HepG2 (cell line): ENCODE results near the gene GAN. TPM values are rescaled to one million over a fixed set of nuclear protein-coding genes. Genes with fewer than 3 reads are reported as not detected.

Source experiments
- ATAC-seq: fragments of 200-7000 bp; cut with Tn5 transposase; 3 replicates; pipeline ENCODE4 v1.9.1; 2020; ENCODE audit warnings: mild to moderate bottlenecking, moderate library complexity
- BruUV-seq: library from RNA; stranded (reverse); fragments of 400-500 nt; replicated peaks from 2 replicates; lab custom pipeline; 2021; lab: Mats Ljungman, UMichigan
- CTCF ChIA-PET: fragments of 300-600 bp; formaldehyde crosslinking; extraction: SDS; loops from one replicate; lab custom pipeline; 2021; ENCODE audit warnings: low total read pairs, inconsistent platforms, low intra/inter-chr PET ratio; lab: Yijun Ruan, JAX
- POLR2A ChIA-PET: fragments of 350-600 bp; sonication (Branson Sonifier 250); formaldehyde crosslinking; loops from one replicate; lab custom pipeline; 2020; ENCODE audit warnings: antibody characterized with exemption, inconsistent platforms; lab: Yijun Ruan, JAX
- DNase-seq: peaks from one replicate; pipeline ENCODE4 v3.0.0-alpha.2; 2015; ENCODE audit warnings: low spot score
- FAIRE-seq: peaks from 3 replicates; lab custom pipeline; 2011; peaks lifted over from hg19 to GRCh38; lab: Jason Lieb, UNC
- H2AFZ ChIP-seq: one replicate; pipeline ENCODE4 v1.6.1; 2011; ENCODE audit warnings: low read length, inconsistent platforms
- H3K27ac ChIP-seq: fragments of 300-600 bp; 3 replicates; pipeline ENCODE4 v1.8.0; 2011; ENCODE audit warnings: mixed run types, mild to moderate bottlenecking, mixed read lengths, low read length, inconsistent platforms; ENCODE audit not compliant: insufficient read depth; ENCODE audit errors: extremely low read length
- H3K27me3 ChIP-seq, 2 experiments: fragments of 200-600 bp in 1 of 2; 2 replicates in 1 of 2; 3 replicates in 1 of 2; pipeline versions ENCODE4 v1.6.0 to v1.8.0; 2011; ENCODE audit warnings: low read length in 2 of 2, mild to moderate bottlenecking in 2 of 2, moderate library complexity in 2 of 2, inconsistent platforms in 1 of 2; ENCODE audit not compliant: insufficient read depth in 2 of 2, control insufficient read depth in 1 of 2
- H3K36me3 ChIP-seq, 2 experiments: fragments of 200-600 bp in 1 of 2; replicated peaks in 1 of 2; 2 replicates in 1 of 2; 3 replicates in 1 of 2; pipeline versions ENCODE4 v1.5.1 to v1.8.0; 2011; ENCODE audit warnings: low read length in 2 of 2, inconsistent platforms in 1 of 2; ENCODE audit not compliant: insufficient read depth in 2 of 2, control insufficient read depth in 1 of 2
- H3K4me1 ChIP-seq: 2 replicates; pipeline ENCODE4 v1.5.1; 2012; ENCODE audit warnings: low read length, inconsistent platforms; ENCODE audit not compliant: insufficient read depth
- H3K4me2 ChIP-seq: 2 replicates; pipeline ENCODE4 v1.6.0; 2011; ENCODE audit warnings: low read depth, low read length, inconsistent platforms
- H3K4me3 ChIP-seq, 3 experiments: fragments of 200-600 bp in 1 of 3; sonication (generic), shearing (Covaris generic) in 1 of 3; replicated peaks in 1 of 3; 2 replicates each; pipeline ENCODE4 v1.5.1; 2011 to 2016; ENCODE audit warnings: low read length in 3 of 3, inconsistent platforms in 2 of 3, low read depth in 2 of 3, mild to moderate bottlenecking in 2 of 3, control low read depth in 1 of 3, mixed read lengths in 1 of 3; ENCODE audit not compliant: insufficient read depth in 1 of 3
- H3K79me2 ChIP-seq: one replicate; pipeline ENCODE4 v1.6.1; 2011; ENCODE audit warnings: low read length, inconsistent platforms; ENCODE audit not compliant: insufficient read depth
- H3K9ac ChIP-seq: 2 replicates; pipeline ENCODE4 v1.6.0; 2011; ENCODE audit warnings: mild to moderate bottlenecking, low read depth, low read length, inconsistent platforms; ENCODE audit not compliant: insufficient read depth
- H3K9me3 ChIP-seq: 2 replicates; pipeline ENCODE4 v1.5.1; 2012; ENCODE audit warnings: mild to moderate bottlenecking, low read length
- H4K20me1 ChIP-seq: 2 replicates; pipeline ENCODE4 v1.6.0; 2011; ENCODE audit warnings: inconsistent platforms, mild to moderate bottlenecking, low read length, moderate library complexity; ENCODE audit not compliant: insufficient read depth
- CEBPB ChIP-seq: IDR thresholded peaks from 2 replicates; pipeline ENCODE4 v1.6.1; 2011; ENCODE audit warnings: low read depth, low read length, improper control_type of control experiment, borderline replicate concordance
- GTF2F1 ChIP-seq: fragments of 150-350 bp; IDR thresholded peaks from 2 replicates; pipeline ENCODE4 v1.6.1; 2014; ENCODE audit warnings: low read length
- HHEX ChIP-seq: IDR thresholded peaks from 2 replicates; pipeline ENCODE4 v1.6.1; 2016; ENCODE audit warnings: control low read depth
- HIC2 ChIP-seq: sonication (generic); formaldehyde crosslinking; IDR thresholded peaks from 2 replicates; pipeline ENCODE4 v1.9.0; 2022; ENCODE audit warnings: low read depth, missing genetic modification reagents
- IRF1 ChIP-seq: sonication (generic); formaldehyde crosslinking; IDR thresholded peaks from 2 replicates; pipeline ENCODE4 v1.4.0; 2020; ENCODE audit warnings: low read depth, mild to moderate bottlenecking, missing genetic modification reagents
- NONO ChIP-seq, 2 experiments: fragments of 450-650 bp in 1 of 2; sonication (generic) in 1 of 2; formaldehyde crosslinking in 1 of 2; IDR thresholded peaks in 1 of 2; conservative IDR thresholded peaks in 1 of 2; 2 replicates each; pipeline versions ENCODE4 v1.6.1 to v1.8.0; 2017 to 2022; ENCODE audit warnings: mild to moderate bottlenecking in 1 of 2, missing genetic modification reagents in 1 of 2, moderate library complexity in 1 of 2
- TAF1 ChIP-seq: sonication (generic); formaldehyde crosslinking; IDR thresholded peaks from 2 replicates; pipeline ENCODE4 v1.4.0; 2020; ENCODE audit warnings: missing genetic modification reagents
- ZNF124 ChIP-seq: sonication (generic); formaldehyde crosslinking; IDR thresholded peaks from 2 replicates; pipeline ENCODE4 v1.4.0; 2020; ENCODE audit warnings: missing genetic modification reagents
- ZNF232 ChIP-seq: sonication (generic); formaldehyde crosslinking; IDR thresholded peaks from 2 replicates; pipeline ENCODE4 v1.4.0; 2020; ENCODE audit warnings: missing genetic modification reagents, borderline replicate concordance
- ZNF331 ChIP-seq: sonication (generic); formaldehyde crosslinking; IDR thresholded peaks from 2 replicates; pipeline ENCODE4 v1.4.0; 2020; ENCODE audit warnings: missing genetic modification reagents
- ZNF761 ChIP-seq: sonication (generic); formaldehyde crosslinking; conservative IDR thresholded peaks from 2 replicates; pipeline ENCODE4 v1.4.0; 2020; ENCODE audit warnings: mild to moderate bottlenecking, missing genetic modification reagents
- ZNF782 ChIP-seq: sonication (generic); formaldehyde crosslinking; IDR thresholded peaks from 2 replicates; pipeline ENCODE4 v1.4.0; 2020; ENCODE audit warnings: missing genetic modification reagents, mild to moderate bottlenecking, borderline replicate concordance
- in situ Hi-C: cut with HindIII; loops from 2 replicates; pipeline ENCODE4 v1.10.0; 2017; ENCODE audit warnings: low pct_unique_long_range_greater_than_20kb; ENCODE audit not compliant: extremely low pct_ligation_motif_present
- intact Hi-C: fragments of 100-400 bp; cut with micrococcal nuclease; formaldehyde crosslinking; loops from one replicate; pipeline ENCODE4 v1.10.0; 2022; ENCODE audit not compliant: unreplicated experiment
- polyA plus RNA-seq, 8 experiments: library from polyadenylated mRNA; depleted of rRNA in 3 of 8; stranded (reverse) in 7 of 8; unstranded in 1 of 8; fragments of >200 nt; fragmentation: Illumina TruSeq in 4 of 8; extraction: Trizol in 4 of 8; gene quantifications; 2 replicates each; pipeline versions ENCODE4 v1.2.1 to v1.2.3, GENCODE V29; 2011 to 2016; ENCODE audit warnings: low read depth in 4 of 8, missing spikeins in 1 of 8, mixed read lengths in 1 of 8; ENCODE audit not compliant: insufficient read depth in 1 of 8
- total RNA-seq, 5 experiments: library from RNA; depleted of rRNA; stranded (reverse); fragments of >200 nt; fragmentation: Illumina TruSeq; extraction: Trizol; gene quantifications; 2 replicates each; pipeline ENCODE4 v1.2.3, GENCODE V29; 2016; ENCODE audit warnings: low read depth in 1 of 5

GAN gene
- total and polyA plus RNA-seq, 2 of the 13 experiments (the other 11 are each of a cell fraction or from before 2014, with no cell fraction given): 4.3 to 11.0 TPM

- no peak for ATAC-seq
- intact Hi-C loops: no loop called here
Observed at GRCh38 chr16:81384006-81384405, 69.2 kb downstream of the GAN start.

More at GRCh38 chr16:81384006-81384405, 69.2 kb downstream of the GAN start:
- Histone ChIP-seq H3K36me3 (peaks cover 4 to 16% of the 10 kb centered on the region in 2 experiments; a peak in 3 of 5 replicates), H3K27me3 (no peaks in the 10 kb centered on the region), H3K27ac (no peak overlapping the region), H3K9me3 (no peaks in the 10 kb centered on the region), H4K20me1 (no peaks in the 10 kb centered on the region), H3K4me2 (no peak overlapping the region), H3K4me3 (no peak overlapping the region), H3K4me1 (no peaks in the 10 kb centered on the region), H3K79me2 (no peaks in the 10 kb centered on the region), H3K9ac (no peak overlapping the region), H2AFZ (no peak overlapping the region)
- FAIRE-seq (no peak), DNase-seq (no peak)
- no TSS peak for BruUV-seq
- in situ Hi-C loops: no loop called here
- TF ChIP-seq CEBPB (no peak), GTF2F1 (no peak), ZNF782 (CRISPR knock-in tag) (no peak), ZNF124 (no peak), IRF1 (CRISPR knock-in tag) (no peak), HHEX (no peak), ZNF232 (no peak), HIC2 (CRISPR knock-in tag) (no peak), TAF1 (CRISPR knock-in tag) (no peak), NONO (IDR thresholded peaks at IDR 0.05) (no peak), NONO (CRISPR knock-in tag; conservative IDR thresholded peaks at IDR 0.05) (no peak), ZNF331 (no peak), ZNF761 (CRISPR knock-in tag) (no peak)
- POLR2A ChIA-PET: no interaction called here
- CTCF ChIA-PET: no interaction called here
